Peyer's patch (tissue), 4 donors: ENCODE results near the gene ZBTB48.

Experiments used
- CTCF ChIP-seq, 6 experiments: fragments of 450-650 bp in 4 of 6; fragments of 200-600 bp in 2 of 6; sonication (generic) in 1 of 6; IDR thresholded peaks; one replicate each; pipeline ENCODE4 v1.5.1; 2017 to 2019; ENCODE audit warnings: antibody characterized with exemption in 6 of 6, mild to moderate bottlenecking in 3 of 6, moderate library complexity in 1 of 6
- POLR2A ChIP-seq, 2 donors: fragments of 450-650 bp; IDR thresholded peaks; one replicate each; pipeline ENCODE4 v1.5.1; 2017; ENCODE audit warnings: antibody characterized with exemption in 2 of 2, mild to moderate bottlenecking in 2 of 2, moderate library complexity in 2 of 2

DNA sequence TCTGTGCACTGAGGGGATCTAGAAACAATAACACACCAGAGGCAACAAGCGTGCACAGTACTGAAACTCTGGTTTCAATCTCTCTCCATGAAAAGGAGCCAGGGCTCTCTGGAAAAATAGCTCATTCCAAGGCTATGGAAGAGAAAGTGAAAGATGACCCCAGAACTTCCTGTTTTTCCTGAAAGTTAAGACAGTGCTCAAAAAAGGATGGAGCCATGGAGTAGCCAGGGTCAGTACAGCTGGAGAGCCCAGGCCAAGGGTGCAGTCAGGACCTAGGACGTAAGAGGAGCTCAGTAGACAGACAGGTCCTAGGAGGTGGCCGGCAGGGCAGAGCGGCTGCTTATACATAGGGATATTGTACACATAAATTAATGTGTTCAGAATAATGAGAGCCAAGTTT lies 44.6 kb upstream of the ZBTB48 start:
- TF ChIP-seq POLR2A (IDR thresholded peaks at IDR 0.05) (no peak), CTCF (IDR thresholded peaks at IDR 0.05) (no peak)
